ENCODE data around the gene SAP30BP. TPM values are rescaled to one million over a fixed set of nuclear protein-coding genes. Genes with fewer than 3 reads are reported as not detected.

The SAP30BP gene
- total and polyA plus RNA-seq, 2 of the 13 experiments (the other 11 are each of a cell fraction or from before 2014, with no cell fraction given), result 67.7 to 99.4 TPM

GRCh38 chr17:75697651-75698291 is 30.6 kb downstream of the SAP30BP start (continued):
- TF ChIP-seq DZIP1 (CRISPR knock-in tag; IDR thresholded peaks at IDR 0.05) (no peak), HOXA5 (CRISPR knock-in tag; IDR thresholded peaks at IDR 0.05) (no peak), ZNF431 (CRISPR knock-in tag; IDR thresholded peaks at IDR 0.05; ENCODE audit: borderline replicate concordance, low read depth) (no peak), ZNF121 (CRISPR knock-in tag; IDR thresholded peaks at IDR 0.05) (no peak), ZBTB39 (CRISPR knock-in tag; IDR thresholded peaks at IDR 0.05) (no peak), TCF7L2 (IDR thresholded peaks at IDR 0.05; ENCODE audit: low read depth, low read length) (peak; percentile 59; the same call in 1 of the 2 replicates), MEIS1 (CRISPR knock-in tag; IDR thresholded peaks at IDR 0.05; ENCODE audit: borderline replicate concordance) (no peak), ZNF775 (CRISPR knock-in tag; IDR thresholded peaks at IDR 0.05; ENCODE audit: borderline replicate concordance) (no peak), NPAS2 (CRISPR knock-in tag; IDR thresholded peaks at IDR 0.05; ENCODE audit: borderline replicate concordance) (no peak), ATF1 (CRISPR knock-in tag; IDR thresholded peaks at IDR 0.05) (no peak), GABPA (IDR thresholded peaks at IDR 0.05; ENCODE audit: low read depth, low read length) (no peak), GABPA (CRISPR knock-in tag; IDR thresholded peaks at IDR 0.05; ENCODE audit: low read depth) (no peak), NR2F1 (CRISPR knock-in tag; IDR thresholded peaks at IDR 0.05) (no peak), NKX3-1 (CRISPR knock-in tag; IDR thresholded peaks at IDR 0.05) (no peak), EP300 (IDR thresholded peaks at IDR 0.05; ENCODE audit: low read depth in 2 of 2, low read length in 2 of 2) (no peak), EP300 (CRISPR knock-in tag; IDR thresholded peaks at IDR 0.05; ENCODE audit: borderline replicate concordance) (peak; percentile 69), ARNT (IDR thresholded peaks at IDR 0.05) (no peak), THAP8 (CRISPR knock-in tag; IDR thresholded peaks at IDR 0.05; ENCODE audit: borderline replicate concordance) (no peak), HOMEZ (CRISPR knock-in tag; IDR thresholded peaks at IDR 0.05; ENCODE audit: low read depth) (peak; percentile 44; the same call in 1 of the 2 replicates), KDM5B (CRISPR knock-in tag; IDR thresholded peaks at IDR 0.05; ENCODE audit: borderline replicate concordance) (no peak), ZNF75D (CRISPR knock-in tag; IDR thresholded peaks at IDR 0.05; ENCODE audit: borderline replicate concordance) (no peak), ZNF772 (CRISPR knock-in tag; IDR thresholded peaks at IDR 0.05) (no peak), ZNF333 (CRISPR knock-in tag; IDR thresholded peaks at IDR 0.05; ENCODE audit: borderline replicate concordance) (no peak), GATAD1 (CRISPR knock-in tag; IDR thresholded peaks at IDR 0.05) (peak; percentile 38), ZSCAN31 (CRISPR knock-in tag; IDR thresholded peaks at IDR 0.05; ENCODE audit: low read depth) (no peak)
